ENCODE results near the gene SLC27A2.

The SLC27A2 gene

DNA sequence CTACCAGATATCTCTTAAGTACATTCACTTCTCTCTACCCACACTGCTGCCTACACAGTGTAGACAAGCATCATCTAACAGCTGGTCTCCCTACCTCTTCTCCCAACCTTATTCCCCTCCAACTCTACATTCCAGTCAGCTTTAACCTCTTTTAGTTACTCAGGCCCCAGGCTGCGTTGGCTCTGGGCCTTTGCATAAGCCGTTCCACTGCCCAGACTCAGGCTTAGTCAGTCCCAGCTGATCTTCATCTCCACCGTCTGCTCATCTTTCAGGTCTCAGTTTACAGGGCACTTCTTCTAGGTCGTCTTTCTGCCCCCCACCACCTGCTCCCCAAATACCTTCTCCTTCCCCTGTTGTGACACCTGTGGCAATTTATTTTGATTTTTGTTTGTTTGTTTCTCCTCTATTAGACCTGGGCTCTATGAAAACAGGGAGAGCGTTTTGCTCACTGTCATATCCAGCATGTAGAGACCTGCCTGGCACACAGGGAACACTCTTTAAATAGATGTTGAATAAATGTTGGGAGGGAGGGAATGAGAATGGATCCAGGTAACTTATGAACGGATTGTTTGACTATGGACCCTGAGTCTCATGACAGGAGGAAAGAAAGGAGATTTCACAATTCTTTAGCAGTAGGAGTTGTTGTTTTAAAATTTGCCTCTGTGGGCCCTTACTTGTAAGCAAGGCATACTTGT is 11.1 kb downstream of the SLC27A2 start:
- no peak for DNase-seq

GRCh38 chr15:50202003-50202402 is 20.0 kb downstream of the SLC27A2 start:
- DNase-seq: no peak

- no peak for DNase-seq
These were observed 24.0 kb downstream of the SLC27A2 start for GRCh38 chr15:50206020-50206419.

- DNase-seq: no peak
These were observed 27.8 kb downstream of the SLC27A2 start for GRCh38 chr15:50209809-50210208.

- DNase-seq: peak in 1 of 2 experiments; percentile 11
These were observed 28.6 kb downstream of the SLC27A2 start for GRCh38 chr15:50210462-50211157.

DNA sequence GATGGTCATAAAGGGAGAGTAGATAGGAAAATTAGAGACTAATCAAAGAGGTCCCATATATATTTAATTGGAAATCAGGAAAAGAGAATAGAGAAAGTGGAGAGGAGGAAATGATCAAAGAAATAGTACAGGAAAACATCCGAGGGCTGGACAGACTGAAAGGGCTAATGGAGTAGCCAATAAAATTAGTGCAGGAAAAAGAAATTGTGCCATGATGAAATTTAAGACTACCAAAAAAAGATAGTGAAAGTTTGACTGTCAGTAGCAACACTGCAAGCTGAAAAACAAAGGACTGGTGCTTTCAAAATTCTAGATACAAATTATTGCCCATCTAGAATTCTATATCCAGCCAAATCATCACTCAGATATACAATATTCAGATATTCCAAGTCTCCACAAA is 36.3 kb downstream of the SLC27A2 start:
- DNase-seq: no peak

GRCh38 chr15:50218691-50219090 is 36.7 kb downstream of the SLC27A2 start:
- DNase-seq: no peak

DNA sequence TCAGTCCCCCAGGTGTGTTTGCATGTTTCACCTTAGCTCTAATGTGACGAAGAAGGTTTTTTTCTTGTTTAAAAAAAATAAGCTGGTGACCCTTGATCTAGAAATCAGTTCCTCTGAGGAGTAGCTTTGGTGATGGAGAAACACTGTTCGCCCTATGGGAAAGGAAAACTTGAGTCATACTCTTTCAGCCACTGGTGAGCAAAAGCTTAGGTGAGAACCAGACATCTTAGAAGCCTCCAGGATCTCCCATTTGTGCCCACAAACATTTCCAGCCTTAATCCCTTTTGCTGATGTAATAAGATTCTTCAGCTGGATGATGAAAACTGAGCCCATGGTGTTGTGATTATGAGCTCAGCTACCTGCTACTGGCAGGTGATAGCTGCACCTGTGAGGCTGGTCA is 37.8 kb downstream of the SLC27A2 start:
- DNase-seq: no peak

DNA sequence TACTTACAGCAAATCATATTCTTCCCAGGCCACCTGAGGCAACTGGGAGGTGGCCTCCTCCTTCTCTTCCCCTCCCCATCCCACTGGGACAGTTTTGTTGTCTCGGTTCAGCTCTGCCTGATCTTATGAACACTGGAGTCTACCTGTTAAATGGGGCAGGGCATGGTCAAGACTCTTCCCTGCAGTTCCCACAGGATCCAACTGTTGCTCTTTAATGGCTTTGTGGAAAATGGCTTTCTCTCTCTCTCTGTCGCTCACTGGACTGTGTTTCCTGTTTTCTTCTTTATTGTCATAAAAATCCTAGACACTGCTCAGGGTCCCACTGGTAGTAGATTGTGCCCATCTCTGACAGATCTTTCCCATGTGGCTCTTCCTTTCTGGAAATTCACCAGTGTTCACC is 40.2 kb downstream of the SLC27A2 start:
- DNase-seq: no peak

GRCh38 chr15:50224606-50225005 is 42.6 kb downstream of the SLC27A2 start:
- DNase-seq: no peak

- no peak for DNase-seq
These were observed 43.1 kb downstream of the SLC27A2 start for GRCh38 chr15:50225057-50225456.

DNA sequence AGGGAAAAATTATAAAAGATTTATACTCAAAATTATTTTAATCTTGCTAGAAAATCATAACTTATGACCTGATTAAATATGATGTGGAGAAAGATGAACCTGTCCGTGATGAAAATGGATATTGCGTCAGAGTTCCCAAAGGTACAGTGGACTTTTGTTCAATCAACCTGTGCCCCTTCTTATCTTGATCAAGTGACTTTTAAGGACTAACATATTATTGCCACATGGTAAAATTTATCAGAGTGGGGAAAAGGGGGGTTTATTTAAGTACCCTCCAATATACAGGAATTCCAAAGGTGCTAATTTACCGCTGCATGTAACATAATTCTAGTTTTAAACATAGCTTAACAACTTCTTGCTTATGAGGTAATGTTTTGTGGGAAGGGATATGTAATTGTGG is 43.9 kb downstream of the SLC27A2 start:
- no peak for DNase-seq

DNA sequence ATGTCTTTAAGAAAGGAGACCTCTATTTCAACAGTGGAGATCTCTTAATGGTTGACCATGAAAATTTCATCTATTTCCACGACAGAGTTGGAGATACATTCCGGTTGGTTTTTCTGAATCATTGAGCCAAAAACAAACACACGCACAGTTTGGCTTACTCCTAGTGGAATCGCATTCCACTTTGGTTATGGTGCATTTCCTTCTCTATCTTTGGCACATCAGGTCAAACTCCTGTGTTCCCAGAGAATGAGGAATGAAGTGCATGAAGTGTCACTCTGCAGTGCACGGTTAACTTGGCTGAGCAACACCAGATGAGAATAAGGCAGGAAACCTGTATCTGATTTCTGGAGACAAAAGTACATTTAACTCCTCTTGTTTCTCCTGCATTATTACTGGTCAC is 45.1 kb downstream of the SLC27A2 start:
- DNase-seq: no peak

- DNase-seq: no peak
These were observed 46.9 kb downstream of the SLC27A2 start for GRCh38 chr15:50228866-50229265.

DNA sequence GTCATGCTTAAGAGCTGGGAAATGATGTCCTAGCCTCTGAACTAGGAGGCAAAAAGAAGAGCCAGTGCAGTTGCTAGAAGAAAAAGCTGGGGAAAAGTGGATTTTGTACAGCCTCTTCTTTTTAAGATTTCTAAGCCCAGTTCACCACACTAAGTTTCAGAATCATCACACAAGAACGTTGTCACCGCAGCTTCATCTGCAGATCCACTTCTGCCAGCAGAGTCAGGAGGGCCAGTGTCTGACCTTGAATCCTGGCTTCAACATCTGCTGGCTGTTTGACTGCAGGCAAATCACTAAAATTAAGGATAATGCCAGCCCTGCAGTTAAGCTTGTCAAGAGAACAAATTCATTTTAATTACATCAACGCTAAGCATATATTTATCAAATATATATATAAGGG is 47.3 kb downstream of the SLC27A2 start:
- no peak for DNase-seq

- no peak for DNase-seq
These were observed 49.8 kb downstream of the SLC27A2 start for GRCh38 chr15:50231761-50232160.

- no peak for DNase-seq
These were observed 50.8 kb downstream of the SLC27A2 start for GRCh38 chr15:50232791-50233190.

- DNase-seq: no peak
These were observed 51.3 kb downstream of the SLC27A2 start for GRCh38 chr15:50233192-50233736.

DNA sequence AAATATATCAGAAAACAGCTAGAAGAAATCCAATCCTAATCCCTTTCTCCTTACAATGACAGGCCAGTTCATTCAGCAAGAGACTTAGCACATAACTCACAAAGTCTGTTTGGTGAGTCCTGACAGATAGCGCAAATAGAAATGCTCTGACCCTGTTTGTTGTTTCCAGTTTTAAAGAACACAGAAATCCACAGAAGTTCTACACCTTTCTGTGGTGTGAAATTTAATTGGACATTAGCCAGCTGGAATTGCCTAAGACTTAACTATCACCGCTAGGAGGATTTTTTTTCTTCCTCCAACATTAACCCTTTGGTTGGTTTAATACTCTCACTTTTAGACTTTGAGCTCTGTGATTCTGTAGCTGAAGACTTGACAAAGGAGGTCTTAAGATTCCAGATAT is 52.8 kb downstream of the SLC27A2 start:
- DNase-seq: no peak

GRCh38 chr15:50235794-50236193 is 53.8 kb downstream of the SLC27A2 start:
- DNase-seq: no peak

DNA sequence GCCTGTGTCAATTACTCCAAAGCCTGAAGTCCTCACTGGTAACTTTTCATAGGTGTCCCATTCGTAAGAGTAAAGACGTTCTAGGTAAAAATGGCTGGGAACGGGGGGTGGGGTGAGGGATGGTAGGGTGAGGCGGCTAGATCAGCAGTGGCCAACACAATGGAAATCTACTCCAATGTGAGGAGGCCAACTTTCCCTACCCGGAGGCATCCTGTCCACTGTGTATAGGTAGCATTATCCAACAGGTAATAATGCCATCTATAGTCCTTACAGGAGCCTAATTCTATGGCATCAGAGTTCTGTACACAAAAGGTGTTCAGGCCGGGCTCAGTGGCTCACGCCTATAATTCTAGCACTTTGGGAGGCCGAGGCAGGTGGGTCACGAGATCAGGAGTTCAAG is 54.4 kb downstream of the SLC27A2 start:
- no peak for DNase-seq

GRCh38 chr15:50238255-50238654 is 56.3 kb downstream of the SLC27A2 start:
- no peak for DNase-seq

DNA sequence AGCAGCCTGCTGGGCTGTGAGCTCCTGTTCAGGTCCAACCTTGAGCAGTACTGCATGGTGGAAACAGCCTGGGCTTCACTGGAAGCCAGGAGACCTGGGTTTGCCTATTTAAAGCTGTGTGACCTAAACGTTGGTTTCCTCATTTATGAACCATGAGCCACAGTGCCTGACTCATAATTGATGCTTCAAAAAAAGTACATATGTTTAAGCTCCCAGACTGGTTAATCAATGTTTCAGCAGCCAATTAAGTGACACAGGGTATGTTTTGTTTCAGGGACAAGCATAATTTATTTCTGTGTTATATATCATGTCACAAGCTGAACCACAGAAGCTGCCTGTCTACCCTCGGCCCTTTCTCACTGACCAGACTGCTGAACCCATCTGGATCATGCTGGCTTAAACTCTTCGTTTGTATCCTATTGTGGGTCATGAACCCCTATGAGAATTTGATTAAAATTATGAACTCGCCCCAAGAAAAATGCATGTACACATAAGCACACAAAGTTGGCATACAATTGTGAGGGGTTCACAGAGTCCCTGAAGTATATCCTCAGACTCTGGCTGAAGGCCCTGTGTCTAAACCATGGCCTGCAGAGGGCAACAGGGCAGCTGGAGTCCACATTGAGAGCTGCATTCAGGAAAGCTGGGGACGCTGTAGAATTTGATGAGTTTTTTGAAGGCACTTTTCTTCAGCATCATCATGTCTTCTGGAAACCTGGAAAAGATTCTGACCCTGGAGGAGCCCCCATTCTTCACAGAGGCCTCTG is 59.9 kb downstream of the SLC27A2 start:
- no peak for DNase-seq

DNA sequence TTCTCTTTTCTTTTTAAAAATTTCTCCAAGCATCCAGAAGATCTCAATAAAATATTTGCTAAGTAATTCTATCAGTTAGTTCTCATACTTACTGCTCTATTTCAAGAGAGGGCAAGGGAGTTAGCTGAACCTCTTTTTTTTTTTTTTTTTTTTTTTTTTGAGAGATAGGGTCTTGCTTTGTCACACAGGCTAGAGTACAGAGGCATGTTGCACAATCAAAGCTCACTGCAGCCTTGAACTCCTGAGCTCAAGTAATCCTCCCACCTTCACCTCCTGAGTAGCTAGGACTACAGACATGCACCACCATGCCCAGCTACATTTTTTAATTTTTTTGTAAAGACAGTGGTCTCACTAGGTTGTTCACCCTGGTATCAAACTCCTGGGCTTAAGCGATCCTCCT is 62.2 kb downstream of the SLC27A2 start:
- DNase-seq: no peak

All from SHP77 (cell line).